GM19193 (cell line): ENCODE data around the gene DDX5.

Source experiments
- POLR2A ChIP-seq: IDR thresholded peaks from 4 replicates; pipeline ENCODE4 v1.6.1; 2011; ENCODE audit not compliant: insufficient read depth, insufficient read length; ENCODE audit errors: extremely low read depth

DDX5 gene

GRCh38 chr17:64506201-64506575, at the start of gene DDX5:
DDX5 (minus strand) TSS chr17:64506289; CDS start chr17:64506119, 170 bp downstream.
- peak; percentile 100 for TF ChIP-seq POLR2A

- no peak for TF ChIP-seq POLR2A
These were observed 49.2 kb upstream of the DDX5 start for GRCh38 chr17:64555281-64555680.

- no peak for TF ChIP-seq POLR2A
These were observed 48.0 kb upstream of the DDX5 start for GRCh38 chr17:64554028-64554637.

- TF ChIP-seq POLR2A: no peak
These were observed 45.4 kb upstream of the DDX5 start for GRCh38 chr17:64551461-64551860.

GRCh38 chr17:64547319-64547718, 41.2 kb upstream of the DDX5 start:
- TF ChIP-seq POLR2A: no peak

- no peak for TF ChIP-seq POLR2A
These were observed 40.6 kb upstream of the DDX5 start for GRCh38 chr17:64546716-64547115.

- no peak for TF ChIP-seq POLR2A
These were observed 38.7 kb upstream of the DDX5 start for GRCh38 chr17:64544742-64545141.

- no peak for TF ChIP-seq POLR2A
These were observed 34.2 kb upstream of the DDX5 start for GRCh38 chr17:64540118-64540776.

- TF ChIP-seq POLR2A: no peak
These were observed 32.5 kb upstream of the DDX5 start for GRCh38 chr17:64538508-64539130.

- TF ChIP-seq POLR2A: no peak
These were observed 31.4 kb upstream of the DDX5 start for GRCh38 chr17:64537488-64537887.

GRCh38 chr17:64536913-64537312, 30.8 kb upstream of the DDX5 start:
- no peak for TF ChIP-seq POLR2A

- TF ChIP-seq POLR2A: no peak
These were observed 29.3 kb upstream of the DDX5 start for GRCh38 chr17:64535357-64535756.

GRCh38 chr17:64534187-64534586, 28.1 kb upstream of the DDX5 start:
- no peak for TF ChIP-seq POLR2A

GRCh38 chr17:64533784-64534183, 27.7 kb upstream of the DDX5 start:
- no peak for TF ChIP-seq POLR2A

- TF ChIP-seq POLR2A: no peak
These were observed 26.3 kb upstream of the DDX5 start for GRCh38 chr17:64532409-64532808.

GRCh38 chr17:64531955-64532371, 25.9 kb upstream of the DDX5 start:
- no peak for TF ChIP-seq POLR2A
